ENCODE data around the gene PRUNE2.
"Not testable (repeated sequence)": the region's sequence is repeated elsewhere in the genome, so short reads cannot be mapped to it uniquely, and the experiment has no call there.

The PRUNE2 gene

DNA sequence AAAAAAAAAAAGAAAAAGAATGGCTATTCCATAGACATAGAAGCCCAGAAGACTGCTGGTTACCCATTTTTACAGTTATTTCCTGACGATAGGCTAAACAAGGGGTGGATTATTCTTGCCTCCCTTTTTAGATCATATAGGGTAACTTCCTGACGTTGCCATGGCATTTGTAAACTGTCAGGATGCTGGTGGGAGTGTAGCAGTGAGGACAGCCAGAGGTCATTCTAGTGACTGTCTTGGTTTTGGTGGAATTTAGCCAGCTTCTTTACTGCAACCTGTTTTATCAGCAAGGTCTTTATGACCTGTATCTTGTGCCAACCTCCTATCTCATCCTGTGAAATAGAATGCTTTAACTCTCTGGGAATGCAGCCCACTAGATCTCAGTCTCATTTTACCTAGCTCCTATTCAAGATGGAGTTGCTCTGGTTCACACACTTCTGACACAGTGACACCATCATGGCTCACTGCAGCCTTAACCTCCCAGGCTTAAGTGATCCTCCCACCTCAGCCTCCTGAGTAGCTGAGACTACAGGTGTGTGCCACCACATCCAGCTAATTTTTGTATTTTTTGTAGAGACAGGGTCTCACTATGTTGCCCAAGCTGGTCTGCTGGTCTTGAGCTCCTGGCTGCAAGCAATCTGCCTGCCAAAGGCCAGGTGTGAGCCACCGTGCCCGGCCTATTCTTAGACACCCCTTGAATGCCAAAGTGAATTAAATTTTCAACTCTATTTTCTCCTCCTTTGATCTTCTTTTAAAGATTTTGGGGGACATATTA, 311.8 kb downstream of the PRUNE2 start:
- DNase-seq, result not testable (repeated sequence)

DNA sequence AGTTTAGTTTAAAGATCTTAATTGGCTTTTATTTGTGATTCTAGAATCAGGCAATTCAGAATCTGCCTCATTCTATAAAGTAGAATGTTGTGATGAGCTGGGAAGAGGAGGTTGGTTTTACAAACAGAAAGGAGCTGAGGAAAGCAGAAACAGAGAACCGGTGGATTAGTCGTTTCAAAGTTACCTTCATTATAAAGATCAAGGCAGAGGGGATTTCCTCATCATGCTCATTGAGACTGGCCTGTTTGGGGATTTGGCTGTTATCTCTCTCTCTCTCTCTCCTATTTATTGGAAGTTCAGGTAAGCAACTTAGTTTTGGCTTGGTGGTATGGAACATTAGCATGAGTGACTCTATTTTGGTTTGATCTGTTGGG, 313.0 kb downstream of the PRUNE2 start:
- no peak for DNase-seq

DNA sequence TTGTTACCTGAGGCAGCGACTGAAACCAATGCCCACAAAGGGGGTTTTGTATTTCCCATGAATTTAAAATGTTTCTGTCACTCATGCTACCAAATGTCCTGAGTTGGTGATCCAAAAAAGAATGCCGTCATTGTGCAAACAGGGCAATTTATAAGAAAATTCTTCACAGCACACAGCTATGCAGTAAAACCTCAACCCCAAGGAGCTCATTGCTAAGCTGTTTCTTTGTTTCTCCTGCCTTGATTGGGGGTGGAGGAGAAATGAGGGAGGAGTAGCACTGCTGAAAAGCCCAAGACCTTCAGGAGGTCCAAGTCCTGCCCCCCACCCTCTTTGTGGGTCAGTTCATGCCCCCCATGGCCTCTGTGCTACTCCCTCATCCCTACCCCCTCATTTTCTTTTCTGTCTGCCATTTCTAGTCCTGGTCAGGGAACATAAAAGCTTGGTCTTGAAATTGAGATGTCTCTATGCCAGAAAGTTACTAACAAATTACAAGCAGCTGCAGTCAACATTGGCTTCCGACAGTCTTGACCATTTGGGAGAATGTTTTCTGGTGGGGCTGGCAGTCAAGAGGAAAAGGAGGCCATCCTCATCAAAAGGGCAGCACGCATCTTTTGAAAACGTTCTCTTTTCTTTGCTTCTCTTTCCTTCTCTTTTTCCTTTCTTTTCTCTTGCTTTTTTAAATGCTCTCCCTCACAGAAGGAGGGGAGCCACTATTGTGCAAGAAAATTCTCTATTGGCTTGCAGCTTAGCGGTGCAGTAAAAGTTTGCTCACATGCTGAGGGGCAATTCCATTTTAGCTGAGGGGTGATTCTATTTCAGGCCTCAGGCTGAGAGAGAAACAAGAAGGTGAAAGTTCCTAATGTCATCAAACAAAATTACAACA, 313.6 kb downstream of the PRUNE2 start:
- DNase-seq, result no peak

DNA sequence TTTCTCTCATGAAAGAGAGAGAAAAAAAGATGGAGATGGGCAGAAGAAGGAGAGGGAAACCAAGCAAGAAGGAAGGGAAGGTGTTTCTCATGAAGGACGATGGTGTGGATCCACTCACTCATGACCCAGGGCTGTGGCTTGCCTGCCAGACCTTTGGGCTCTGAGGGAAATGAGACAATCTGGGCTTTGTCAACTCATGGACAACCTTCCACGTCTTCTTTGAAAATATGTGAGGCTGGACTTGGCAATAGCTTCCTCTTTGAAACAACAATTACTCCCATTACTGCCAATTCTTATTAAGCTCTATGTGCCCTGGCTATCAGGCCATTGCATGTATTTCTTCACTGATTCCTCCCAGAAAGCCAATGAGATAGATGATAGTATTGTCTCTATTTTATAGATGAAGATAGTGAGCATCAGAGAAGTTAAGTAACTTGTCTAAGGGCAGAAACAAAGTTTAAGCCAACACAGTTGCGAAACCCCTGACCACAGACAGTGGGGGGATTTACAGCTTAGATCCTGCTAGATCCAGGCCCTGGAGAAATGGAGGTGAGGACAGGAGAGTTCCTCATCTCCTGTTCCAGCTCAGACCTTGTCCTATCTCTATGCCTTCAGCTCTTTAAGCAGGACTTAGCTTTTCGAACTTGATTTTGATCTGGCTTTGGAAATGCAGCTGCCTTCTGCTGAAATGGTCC, 314.5 kb downstream of the PRUNE2 start:
- DNase-seq, result no peak

DNA sequence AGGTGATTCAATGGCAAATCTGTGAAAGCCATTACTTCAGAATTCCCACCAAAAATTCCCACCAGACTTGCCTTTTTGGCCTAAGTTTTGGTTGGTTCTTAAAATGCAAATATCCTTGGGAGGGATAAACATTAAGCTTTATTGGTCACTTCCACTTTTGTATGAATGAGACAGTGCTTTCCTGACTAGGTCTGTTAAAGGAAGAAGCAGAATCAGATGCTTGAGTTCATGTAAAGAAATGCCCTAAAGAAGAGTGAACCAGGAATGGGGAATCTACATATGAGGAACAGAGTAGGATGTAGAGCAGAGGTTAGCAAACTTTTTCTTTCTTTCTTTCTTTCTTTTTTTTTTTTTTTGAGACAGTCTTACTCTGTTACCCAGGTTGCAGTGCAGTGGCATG, 317.6 kb downstream of the PRUNE2 start:
- DNase-seq, result no peak

DNA sequence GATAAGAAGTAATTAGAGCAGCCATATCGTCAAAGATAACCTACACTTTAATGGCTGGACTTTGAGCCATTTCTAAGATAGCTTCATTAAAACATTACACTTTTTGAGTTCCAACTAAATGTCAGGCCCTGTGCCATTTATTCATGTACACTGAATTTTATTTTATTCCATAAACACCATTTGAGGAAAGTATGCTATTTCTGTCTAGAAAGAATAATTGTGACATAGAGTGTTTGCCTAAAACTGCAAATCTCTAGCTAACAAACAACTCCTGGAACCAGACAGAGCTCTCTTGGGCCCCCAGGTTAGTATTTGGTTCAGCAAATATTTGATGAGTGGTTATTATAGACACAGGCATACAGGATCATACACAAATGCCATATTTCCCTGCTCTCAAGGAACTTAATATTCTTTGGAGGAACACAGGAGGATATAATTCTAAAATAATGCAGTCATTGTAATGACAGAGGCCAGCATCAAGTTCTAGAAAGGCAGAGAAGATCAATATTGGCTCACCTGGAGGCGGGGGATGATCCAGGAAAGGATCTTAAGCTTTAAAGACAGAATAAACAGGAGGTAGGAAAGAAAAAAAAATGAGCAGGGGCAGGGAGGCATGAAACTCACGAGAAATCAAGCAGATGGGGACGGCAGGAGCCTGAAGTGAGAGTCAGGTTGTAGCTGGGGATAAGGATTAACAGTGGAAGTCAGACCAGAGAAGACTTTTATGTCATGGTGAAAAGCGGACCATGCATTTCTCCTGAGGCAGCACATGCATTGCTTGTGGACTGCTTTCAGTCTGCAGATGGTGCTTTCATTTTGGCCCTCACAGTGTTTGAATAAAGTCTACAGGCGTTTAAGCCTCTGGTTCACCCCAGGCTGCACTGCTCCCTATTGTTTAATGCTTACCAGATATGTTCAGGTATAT, 319.3 kb downstream of the PRUNE2 start:
- peak in 2 of 3 experiments; percentile 59 to 85 for DNase-seq

DNA sequence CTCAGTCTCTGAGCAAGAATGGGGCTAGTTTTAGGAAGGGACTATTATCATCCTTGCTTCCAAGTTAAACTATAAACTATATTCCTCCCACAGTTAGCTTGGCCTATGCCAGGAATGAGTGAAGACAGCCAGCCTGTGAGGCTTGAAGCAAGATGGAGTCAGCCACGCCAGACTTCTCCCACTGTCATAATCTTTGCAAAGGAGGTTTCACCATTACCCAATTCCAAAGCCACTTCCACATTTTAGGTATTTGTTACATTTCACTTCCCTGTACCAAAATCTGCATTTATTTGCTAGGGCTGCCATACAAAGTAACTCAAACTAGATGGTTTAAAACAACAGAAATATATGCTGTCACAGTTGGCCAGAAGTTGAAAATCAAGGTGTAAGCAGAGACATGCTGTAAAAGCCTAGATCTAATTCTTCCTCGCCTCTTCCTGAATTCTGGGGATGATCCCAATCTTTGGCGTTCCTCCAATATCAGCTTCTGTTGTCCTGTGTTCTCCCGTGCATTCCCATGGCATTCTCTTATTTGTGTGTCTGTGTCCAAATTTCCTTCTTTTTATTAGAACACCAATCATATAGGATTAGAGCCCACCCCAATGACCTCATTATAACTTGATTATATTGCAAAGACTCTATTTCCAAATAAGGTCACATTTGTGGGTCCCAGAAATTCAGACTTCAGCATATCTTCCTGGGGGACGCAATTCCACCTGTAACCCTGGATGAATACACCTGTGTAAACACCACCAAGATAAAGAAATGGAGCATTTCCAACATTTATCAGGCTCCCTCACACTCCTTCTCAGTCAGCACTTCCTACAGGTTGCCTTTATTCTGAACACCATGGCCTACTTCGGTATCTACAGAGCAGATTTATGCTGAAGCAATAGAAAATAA, 320.2 kb downstream of the PRUNE2 start:
- DNase-seq, result peak in 1 of 3 experiments; percentile 71

DNA sequence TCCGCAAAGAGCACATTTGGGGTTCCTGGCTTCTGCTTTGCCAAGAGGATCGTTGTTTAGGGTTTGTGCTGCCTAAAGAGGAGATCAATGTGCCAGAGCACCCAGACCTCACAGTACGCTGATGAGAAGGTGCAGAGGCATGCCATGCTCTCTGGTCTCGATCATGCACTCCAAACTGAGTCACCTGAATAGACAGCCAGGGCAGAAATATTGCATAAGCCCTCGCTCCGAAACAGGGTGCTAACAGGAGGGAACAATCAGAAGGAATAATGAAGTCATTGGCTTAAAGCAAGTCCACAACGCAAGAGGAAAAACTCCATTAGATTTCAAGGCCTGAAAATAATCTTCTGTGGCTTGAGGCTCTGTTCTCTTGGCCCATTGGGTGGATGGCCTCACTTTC, 322.7 kb downstream of the PRUNE2 start:
- no peak for DNase-seq

DNA sequence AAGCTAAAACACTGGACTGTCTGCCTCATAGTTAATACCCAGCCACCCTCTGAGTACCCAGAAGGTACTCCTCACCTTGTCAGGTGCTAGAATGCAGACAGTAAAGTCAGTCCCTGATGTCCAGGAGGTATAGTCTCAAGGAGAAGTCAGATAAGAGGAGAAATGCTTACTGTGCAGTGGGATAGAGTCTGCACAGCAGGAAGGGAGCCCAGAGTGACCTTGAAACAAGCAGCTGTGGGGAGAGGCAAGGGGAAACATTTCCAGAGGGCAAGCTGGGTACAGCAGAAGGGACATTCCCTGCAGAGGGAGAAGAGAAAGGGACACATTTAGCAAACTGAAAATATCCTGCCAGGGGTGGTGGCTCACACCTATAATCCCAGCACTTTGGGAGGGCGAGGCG, 324.2 kb downstream of the PRUNE2 start:
- DNase-seq, result no peak

DNA sequence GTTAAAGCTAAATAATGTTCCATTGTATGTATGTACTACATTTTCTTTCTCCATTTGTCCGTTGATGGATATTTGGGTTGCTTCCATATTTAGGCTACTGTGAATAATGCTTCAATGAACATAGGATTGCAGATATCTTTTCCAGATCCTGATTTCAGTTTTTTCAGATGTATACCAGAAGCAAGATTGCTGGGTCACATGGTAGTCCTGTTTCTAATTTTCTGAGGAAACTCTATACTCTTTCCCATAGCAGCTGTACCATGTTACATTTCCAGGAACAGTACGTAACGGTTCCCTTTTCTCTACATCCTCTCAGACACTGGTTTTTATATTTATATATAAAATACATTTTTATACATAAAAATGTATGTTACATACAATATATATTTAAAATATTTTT, 325.1 kb downstream of the PRUNE2 start:
- no peak for DNase-seq

DNA sequence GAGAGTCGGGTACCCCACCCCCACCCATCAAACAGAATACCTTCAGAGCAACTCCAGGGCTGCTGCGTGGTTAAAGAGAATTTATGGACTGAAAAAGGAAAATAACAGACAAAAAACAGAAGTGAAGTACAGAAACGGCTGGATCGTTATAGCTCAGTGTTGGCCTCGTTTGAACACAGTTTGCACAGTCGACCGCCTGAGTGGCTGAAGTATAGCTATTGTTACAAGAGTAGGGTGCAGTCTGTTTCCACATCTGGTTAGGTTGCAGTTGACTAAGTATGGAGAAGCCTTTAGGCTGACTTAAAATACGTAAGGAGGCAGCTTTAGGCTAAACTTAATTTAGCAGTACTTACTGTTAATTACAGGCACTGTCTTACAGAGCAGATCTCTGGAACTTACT, 325.7 kb downstream of the PRUNE2 start:
- DNase-seq, result no peak

DNA sequence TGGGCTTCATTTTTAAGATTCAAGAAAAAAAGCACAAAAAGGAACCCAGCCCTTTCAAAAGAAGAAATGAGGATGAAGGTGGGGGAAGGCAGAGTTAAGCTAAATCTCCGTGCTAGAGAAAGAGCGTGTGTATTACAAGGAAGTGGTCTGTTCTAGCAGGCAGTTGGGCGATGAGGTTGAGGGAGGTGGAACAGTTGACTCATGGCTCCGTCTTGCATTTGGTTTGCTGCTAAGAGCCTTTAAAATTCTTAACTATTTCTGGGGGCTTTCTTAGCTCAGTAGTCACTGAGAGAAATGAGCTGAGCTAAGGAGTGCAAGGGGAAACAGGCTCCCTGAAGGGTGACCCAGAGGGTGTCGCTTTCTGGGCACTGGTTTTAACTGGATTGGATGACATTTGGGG, 329.6 kb downstream of the PRUNE2 start:
- no peak for DNase-seq

DNA sequence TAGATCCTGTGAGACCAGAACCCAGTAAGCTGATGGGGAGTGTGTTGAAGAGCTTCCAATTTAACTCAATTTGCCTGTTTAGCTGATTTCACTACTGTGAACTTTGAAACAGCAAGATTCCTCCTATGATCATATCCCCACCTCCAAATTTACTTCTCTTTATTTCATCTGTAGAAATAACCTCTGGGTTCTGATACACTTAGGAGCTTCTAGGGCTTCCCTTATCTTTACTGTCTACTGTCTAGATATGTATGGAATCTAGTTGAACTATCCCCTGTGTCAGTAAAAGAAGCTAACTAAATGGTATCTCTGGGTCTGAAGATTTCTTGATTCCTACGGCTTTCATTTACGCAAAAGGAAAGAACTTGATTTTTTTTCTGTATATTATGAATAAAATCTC, 330.2 kb downstream of the PRUNE2 start:
- DNase-seq, result no peak

DNA sequence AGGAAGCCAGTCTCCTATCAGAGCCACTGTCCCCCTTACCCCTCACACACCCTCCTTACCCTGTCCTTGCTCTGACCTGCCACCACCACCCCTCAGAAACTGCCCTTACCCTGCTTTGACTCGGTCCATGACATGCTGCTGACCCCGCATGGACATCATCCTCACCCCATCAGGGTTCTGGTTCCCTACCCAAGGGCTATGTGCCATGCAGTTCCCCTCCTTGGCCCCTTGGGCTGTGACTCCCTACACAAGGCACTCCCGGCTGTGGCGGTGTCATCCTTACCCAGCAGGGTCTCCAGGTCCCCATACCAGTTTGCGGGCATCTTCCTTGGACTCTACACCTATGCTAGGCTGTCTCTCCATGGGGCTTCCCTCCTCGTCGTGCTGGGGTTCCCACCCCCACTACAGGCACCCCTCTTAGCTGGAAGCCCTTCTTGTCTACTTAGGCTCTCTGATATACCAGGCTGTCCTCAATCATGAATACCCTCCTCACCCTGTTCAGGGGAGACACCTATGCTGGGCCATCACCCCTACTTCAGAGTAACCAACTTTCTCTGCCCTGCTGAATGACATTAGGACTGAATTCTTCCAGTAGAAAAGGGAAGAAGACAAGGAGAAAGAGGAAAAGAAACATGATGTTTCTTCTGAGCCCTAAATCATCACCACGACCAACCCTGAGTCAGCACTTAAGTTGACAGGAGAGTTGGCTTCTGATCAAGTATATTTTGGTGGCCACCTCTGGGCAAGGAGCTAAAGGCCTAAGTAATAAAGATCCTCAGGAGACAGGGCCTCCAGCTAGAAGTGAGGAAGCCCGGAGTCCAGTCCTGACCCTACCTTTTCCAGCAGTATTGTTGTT, 331.8 kb downstream of the PRUNE2 start:
- no peak for DNase-seq

DNA sequence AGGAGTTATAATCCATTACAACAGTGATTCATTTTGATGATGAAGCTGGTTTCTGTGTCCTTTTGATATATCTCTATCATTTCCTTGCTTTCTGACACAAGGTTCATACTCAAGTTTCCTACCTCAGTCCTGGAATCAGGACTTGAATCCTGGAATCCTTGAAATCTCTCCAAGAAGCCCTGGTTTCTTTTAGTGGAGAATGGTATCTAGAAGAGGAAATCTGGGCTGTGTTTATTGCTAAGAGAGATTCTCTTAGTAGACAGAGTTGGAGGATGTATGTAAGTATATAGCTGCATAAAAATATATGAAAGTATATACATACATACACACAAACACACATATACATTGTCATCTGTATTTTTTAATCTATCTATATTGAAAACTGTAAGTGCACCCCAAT, 332.5 kb downstream of the PRUNE2 start:
- DNase-seq, result no peak

DNA sequence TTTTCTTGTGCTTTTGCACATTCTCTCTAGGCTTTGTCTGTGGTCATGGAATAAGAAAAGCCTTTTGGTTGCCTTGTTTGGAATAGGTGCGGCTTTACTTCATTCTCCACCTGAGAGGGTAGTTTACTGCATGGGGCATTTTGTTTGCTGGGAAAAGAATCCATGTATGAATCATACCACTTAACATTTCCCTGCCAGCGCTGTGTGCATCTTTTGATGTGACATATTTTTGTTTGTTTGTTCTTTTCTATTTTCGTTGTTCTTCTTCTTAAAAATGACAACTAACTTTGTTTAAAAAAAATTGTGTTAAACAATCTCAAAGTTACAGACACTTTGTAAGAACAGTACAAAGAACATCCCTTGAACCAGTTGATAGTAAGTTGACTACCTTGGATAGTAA, 333.8 kb downstream of the PRUNE2 start:
- peak in 1 of 3 experiments; percentile 36 for DNase-seq

DNA sequence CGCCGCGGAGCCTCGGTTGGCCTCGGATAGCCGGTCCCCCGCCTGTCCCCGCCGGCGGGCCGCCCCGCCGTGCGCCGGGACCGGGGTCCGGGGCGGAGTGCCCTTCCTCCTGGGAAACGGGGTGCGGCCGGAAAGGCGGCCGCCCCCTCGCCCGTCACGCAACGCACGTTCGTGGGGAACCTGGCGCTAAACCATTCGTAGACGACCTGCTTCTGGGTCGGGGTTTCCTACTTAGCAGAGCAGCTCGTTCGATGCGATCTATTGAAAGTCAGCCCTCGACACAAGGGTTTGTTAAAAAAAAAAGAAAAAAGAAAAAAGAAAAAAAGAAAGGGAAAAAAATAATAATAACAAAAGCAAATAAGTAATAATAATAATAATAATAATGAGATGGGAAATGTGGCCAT, 334.2 kb downstream of the PRUNE2 start:
- peak in 1 of 3 experiments; percentile 36 for DNase-seq

DNA sequence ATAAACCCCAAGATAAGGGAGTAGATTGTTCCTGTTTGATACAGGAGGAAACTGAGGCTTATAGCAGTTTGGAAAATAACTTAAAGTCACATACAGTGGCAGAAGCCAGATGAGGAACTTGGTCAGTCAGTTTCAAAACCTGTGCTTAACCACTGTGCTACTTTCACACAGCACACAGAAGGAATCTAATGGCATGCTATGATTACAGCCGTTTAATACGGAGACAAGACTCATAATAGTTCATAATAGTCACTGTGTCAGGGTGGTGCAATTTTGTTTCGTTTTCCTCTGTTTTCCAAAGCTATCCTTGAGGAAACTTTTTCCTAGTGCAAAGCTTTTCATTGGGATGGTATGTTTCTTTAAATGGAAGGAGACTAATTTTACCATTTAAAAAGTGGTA, 334.6 kb downstream of the PRUNE2 start:
- DNase-seq, result peak in 1 of 3 experiments; percentile 20

DNA sequence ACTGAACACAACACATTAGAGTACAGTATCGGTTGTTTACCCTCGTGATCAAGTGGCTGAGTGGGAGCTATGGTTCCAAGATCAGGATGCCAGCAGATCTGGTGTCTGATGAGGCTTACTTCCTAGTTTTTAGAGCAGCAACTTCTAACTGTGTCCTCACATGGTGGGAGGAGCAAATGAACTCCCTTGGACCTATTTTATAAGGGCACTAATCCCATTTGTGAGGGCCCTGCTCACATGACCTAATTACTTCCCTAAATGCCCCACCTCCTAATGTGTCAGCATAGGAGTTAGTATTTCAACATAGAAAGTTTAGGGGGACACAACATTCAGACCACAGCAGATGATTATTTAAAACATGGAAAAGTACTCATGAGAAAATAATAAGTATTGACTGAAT, 335.1 kb downstream of the PRUNE2 start:
- no peak for DNase-seq

DNA sequence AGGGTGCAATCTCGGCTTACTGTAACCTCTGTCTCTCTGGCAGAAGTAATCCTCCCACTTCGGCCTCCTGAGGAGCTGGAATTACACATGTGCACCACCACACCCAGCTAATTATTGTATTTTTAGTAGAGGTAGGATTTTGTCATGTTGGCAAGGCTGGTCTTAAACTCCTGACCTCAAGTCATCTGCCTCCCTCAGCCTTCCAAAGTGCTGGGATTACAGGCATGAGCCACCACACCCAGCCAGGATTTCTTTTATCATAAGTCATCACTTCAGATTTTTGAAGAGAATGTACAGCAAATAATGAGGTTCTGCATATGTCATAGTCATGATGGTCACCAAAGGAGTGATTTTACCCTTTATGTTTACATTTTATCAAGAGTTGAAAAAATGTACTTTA, 338.8 kb downstream of the PRUNE2 start:
- DNase-seq, result no peak
